HCT116 (cell line): Measurements from ENCODE around the gene IER5L. TPM values are rescaled to one million over a fixed set of nuclear protein-coding genes. Genes with fewer than 3 reads are reported as not detected.

Experiments used
- ATAC-seq: fragments of 200-7000 bp; cut with Tn5 transposase; 2 replicates; pipeline ENCODE4 v1.9.1; 2020; ENCODE audit warnings: mild to moderate bottlenecking, moderate library complexity
- BruUV-seq: library from RNA; stranded (reverse); fragments of 400-500 nt; replicated peaks from 2 replicates; lab custom pipeline; 2021; lab: Mats Ljungman, UMichigan
- CTCF ChIA-PET: fragments of 300-600 bp; sonication (Branson Sonifier 250); formaldehyde crosslinking; loops from one replicate; lab custom pipeline; 2021; ENCODE audit warnings: antibody characterized with exemption; lab: Charles Lee
- POLR2A ChIA-PET: fragments of 300-600, 350-600 bp; sonication (Branson Sonifier 250); formaldehyde crosslinking; loops from one replicate; lab custom pipeline; 2021; ENCODE audit warnings: antibody characterized with exemption; lab: Charles Lee
- RAD21 ChIA-PET, 2 experiments: fragments of 300-600 bp; sonication (Branson Sonifier 250); formaldehyde crosslinking; loops; one replicate each; lab custom pipeline; 2023; ENCODE audit warnings: low total read pairs in 2 of 2; ENCODE audit not compliant: uncharacterized antibody in 2 of 2, unreplicated experiment in 2 of 2, low non-redundant PET in 1 of 2; lab: Charles Lee
- DNase-seq: peaks from one replicate; pipeline ENCODE4 v3.0.0-alpha.2; 2010; ENCODE audit warnings: low read depth, low spot score
- H2AFZ ChIP-seq: fragments of 200-600 bp; shearing (Covaris generic), sonication (generic); 2 replicates; pipeline ENCODE4 v1.6.1; 2017; ENCODE audit warnings: low read depth, mixed run types, mixed read lengths, antibody characterized with exemption, low read length; ENCODE audit not compliant: poor library complexity, severe bottlenecking
- H3K27ac ChIP-seq: 2 replicates; pipeline ENCODE4 v1.5.1; 2012; ENCODE audit warnings: low read depth, low read length
- H3K27me3 ChIP-seq: fragments of 200-600 bp; sonication (generic); 2 replicates; pipeline ENCODE4 v1.6.1; 2016; ENCODE audit warnings: mixed run types, low read length, mixed read lengths; ENCODE audit not compliant: insufficient read depth
- H3K36me3 ChIP-seq, 2 experiments: fragments of 200-500 bp in 1 of 2; fragments of 200-600 bp in 1 of 2; sonication (Bioruptor generic) in 1 of 2; sonication (generic) in 1 of 2; 2 replicates each; pipeline versions ENCODE4 v1.5.1 to v1.6.1; 2014 to 2016; ENCODE audit warnings: low read length in 2 of 2, inconsistent platforms in 1 of 2, mixed read lengths in 1 of 2, mixed run types in 1 of 2; ENCODE audit not compliant: insufficient read depth in 2 of 2, control insufficient read depth in 1 of 2
- H3K4me1 ChIP-seq, 2 experiments: fragments of 200-600 bp in 1 of 2; sonication (generic) in 1 of 2; 2 replicates each; pipeline versions ENCODE4 v1.5.1 to v1.6.1; 2012 to 2017; ENCODE audit warnings: low read length in 2 of 2, inconsistent platforms in 1 of 2, mild to moderate bottlenecking in 1 of 2, mixed read lengths in 1 of 2, mixed run types in 1 of 2, moderate library complexity in 1 of 2; ENCODE audit not compliant: insufficient read depth in 2 of 2, control insufficient read depth in 1 of 2
- H3K4me2 ChIP-seq: fragments of 200-600 bp; sonication (generic); 2 replicates; pipeline ENCODE4 v1.6.1; 2017; ENCODE audit warnings: mixed run types, low read length, mixed read lengths
- H3K4me3 ChIP-seq, 2 experiments: fragments of 200-600 bp in 1 of 2; sonication (generic) in 1 of 2; replicated peaks in 1 of 2; 2 replicates each; pipeline ENCODE4 v1.5.1; 2011 to 2016; ENCODE audit warnings: low read length in 2 of 2, control low read depth in 1 of 2, low read depth in 1 of 2, mild to moderate bottlenecking in 1 of 2, mixed read lengths in 1 of 2, mixed run types in 1 of 2
- H3K79me2 ChIP-seq: fragments of 200-600 bp; sonication (generic); 2 replicates; pipeline ENCODE4 v1.6.1; 2017; ENCODE audit warnings: mild to moderate bottlenecking, mixed run types, low read length, moderate library complexity, mixed read lengths; ENCODE audit not compliant: insufficient read depth
- H3K9ac ChIP-seq: fragments of 200-600 bp; sonication (generic); 2 replicates; pipeline ENCODE4 v1.6.1; 2016; ENCODE audit warnings: low read length, mixed read lengths
- H3K9me2 ChIP-seq: fragments of 200-600 bp; sonication (generic), shearing (Covaris generic); 2 replicates; pipeline ENCODE4 v1.6.1; 2017; ENCODE audit warnings: mixed run types, mild to moderate bottlenecking, moderate library complexity; ENCODE audit not compliant: insufficient read depth
- H3K9me3 ChIP-seq, 2 experiments: fragments of 200-500 bp in 1 of 2; fragments of 200-600 bp in 1 of 2; sonication (Bioruptor generic) in 1 of 2; sonication (generic) in 1 of 2; 2 replicates each; pipeline ENCODE4 v1.6.1; 2014 to 2017; ENCODE audit warnings: low read length in 2 of 2, mixed read lengths in 2 of 2, inconsistent platforms in 1 of 2, low read depth in 1 of 2, mild to moderate bottlenecking in 1 of 2, mixed run types in 1 of 2, moderate library complexity in 1 of 2; ENCODE audit not compliant: control insufficient read depth in 1 of 2, insufficient read depth in 1 of 2
- H4K20me1 ChIP-seq: fragments of 200-600 bp; sonication (generic), shearing (Covaris generic); 2 replicates; pipeline ENCODE4 v1.6.1; 2017; ENCODE audit warnings: mixed run types, mild to moderate bottlenecking, moderate library complexity; ENCODE audit not compliant: insufficient read depth
- ATF3 ChIP-seq: IDR thresholded peaks from 2 replicates; pipeline ENCODE4 v1.6.1; 2012
- CBX3 ChIP-seq: IDR thresholded peaks from 2 replicates; pipeline ENCODE4 v1.6.1; 2012; ENCODE audit warnings: low read depth
- CEBPB ChIP-seq: IDR thresholded peaks from 2 replicates; pipeline ENCODE4 v1.6.1; 2012; ENCODE audit warnings: low read depth
- EGR1 ChIP-seq: IDR thresholded peaks from 2 replicates; pipeline ENCODE4 v1.6.1; 2012; ENCODE audit warnings: low read depth
- ELF1 ChIP-seq: IDR thresholded peaks from 2 replicates; pipeline ENCODE4 v1.6.1; 2012; ENCODE audit warnings: low read depth, borderline replicate concordance
- EZH2 ChIP-seq: fragments of 200-600 bp; sonication (generic); IDR thresholded peaks from 2 replicates; pipeline ENCODE4 v1.6.1; 2017; ENCODE audit warnings: antibody characterized with exemption, mixed run types
- EZH2phosphoT487 ChIP-seq: fragments of 200-600 bp; IDR thresholded peaks from 2 replicates; pipeline ENCODE4 v1.6.1; 2018; ENCODE audit warnings: antibody characterized with exemption, borderline replicate concordance
- FOSL1 ChIP-seq: IDR thresholded peaks from 2 replicates; pipeline ENCODE4 v1.6.1; 2012; ENCODE audit warnings: low read depth
- MAX ChIP-seq: IDR thresholded peaks from 2 replicates; pipeline ENCODE4 v1.6.1; 2012
- POLR2A ChIP-seq: IDR thresholded peaks from 2 replicates; pipeline ENCODE4 v1.7.0; 2011; ENCODE audit warnings: borderline replicate concordance; ENCODE audit not compliant: insufficient read depth, insufficient read length; ENCODE audit errors: extremely low read depth
- SRF ChIP-seq: IDR thresholded peaks from 2 replicates; pipeline ENCODE4 v1.6.1; 2012; ENCODE audit warnings: low read depth
- YY1 ChIP-seq: IDR thresholded peaks from 2 replicates; pipeline ENCODE4 v1.6.1; 2011; ENCODE audit warnings: low read length, low read depth, moderate library complexity, mild to moderate bottlenecking; ENCODE audit not compliant: insufficient replicate concordance; ENCODE audit errors: extremely low read depth
- ZBTB33 ChIP-seq: IDR thresholded peaks from 2 replicates; pipeline ENCODE4 v1.6.1; 2011; ENCODE audit warnings: mild to moderate bottlenecking, low read length, moderate library complexity; ENCODE audit not compliant: insufficient replicate concordance; ENCODE audit errors: extremely low read depth
- ZFX ChIP-seq: fragments of 450-650 bp; IDR thresholded peaks from 2 replicates; pipeline ENCODE4 v1.6.1; 2017
- ZNF274 ChIP-seq: fragments of 200-500 bp; sonication (Bioruptor generic); IDR thresholded peaks from 2 replicates; pipeline ENCODE4 v1.6.1; 2014; ENCODE audit warnings: mild to moderate bottlenecking, low read depth, low read length, inconsistent platforms
- intact Hi-C: fragments of 100-400 bp; cut with micrococcal nuclease; formaldehyde crosslinking; loops from 2 replicates; pipeline ENCODE4 v1.10.0; 2022
- total RNA-seq: library from RNA; stranded (reverse); gene quantifications from one replicate; pipeline ENCODE4 v1.2.1, GENCODE V29; 2021; ENCODE audit not compliant: unreplicated experiment

The IER5L gene
- total RNA-seq, 1 experiment from 2014 or later = 195 TPM

GRCh38 chr9:129213551-129213950, 35.5 kb upstream of the IER5L start:
- intact Hi-C loops = no loop called here
- ATAC-seq = no peak
- ChIA-PET CTCF (no interaction called here), RAD21 (no interaction called here), POLR2A (no interaction called here)
- TF ChIP-seq FOSL1 (no peak), EZH2 (no peak), CEBPB (no peak), CBX3 (no peak), ATF3 (no peak), POLR2A (no peak), SRF (no peak), ZBTB33 (no peak), ZNF274 (no peak), ZFX (no peak), MAX (no peak), EZH2phosphoT487 (no peak), EGR1 (no peak), ELF1 (no peak), YY1 (no peak)
- Histone ChIP-seq H3K9ac (no peak overlapping the region), H3K4me2 (no peak overlapping the region), H3K9me2 (no peaks in the 10 kb centered on the region), H3K27me3 (no peaks in the 10 kb centered on the region), H3K4me3 (no peak overlapping the region), H3K79me2 (no peaks in the 10 kb centered on the region), H3K9me3 (no peaks in the 10 kb centered on the region), H3K4me1 (peaks cover 0 to 4% of the 10 kb centered on the region in 2 experiments; a peak in 2 of 4 replicates), H4K20me1 (no peaks in the 10 kb centered on the region), H3K36me3 (no peaks in the 10 kb centered on the region), H3K27ac (no peak overlapping the region), H2AFZ (no peak overlapping the region)
- no peak for DNase-seq
- BruUV-seq = no TSS peak
